GM10266 (cell line): ENCODE measurements around the gene PHF5A.
A peak's percentile ranks its signal among the peaks of the same experiment; 100 is the strongest.
"Not testable (repeated sequence)": the region's sequence is repeated elsewhere in the genome, so short reads cannot be mapped to it uniquely, and the experiment has no call there.

Experiments used
- DNase-seq: peaks from one replicate; pipeline ENCODE4 v3.0.0; 2012; ENCODE audit errors: extremely low spot score
- CTCF ChIP-seq: IDR thresholded peaks from 2 replicates; pipeline ENCODE4 v1.5.1; 2012; ENCODE audit warnings: mild to moderate bottlenecking, low read depth; ENCODE audit not compliant: control insufficient read depth, insufficient read depth; ENCODE audit errors: missing control alignments

PHF5A gene

GRCh38 chr22:41446057-41446501 is 22.4 kb downstream of the PHF5A start:
- no peak for TF ChIP-seq CTCF
- DNase-seq, result no peak

- DNase-seq, result no peak
- TF ChIP-seq CTCF, result no peak
Observed at GRCh38 chr22:41445129-41446056, 23.1 kb downstream of the PHF5A start.

GRCh38 chr22:41444360-41445128 is 23.9 kb downstream of the PHF5A start:
- no peak for TF ChIP-seq CTCF
- DNase-seq, result peak; percentile 89

- no peak for DNase-seq
- no peak for TF ChIP-seq CTCF
Observed at GRCh38 chr22:41442240-41442792, 26.2 kb downstream of the PHF5A start.

GRCh38 chr22:41440511-41440910 is 28.0 kb downstream of the PHF5A start:
- not testable (repeated sequence) for DNase-seq

GRCh38 chr22:41437198-41437597 is 31.3 kb downstream of the PHF5A start:
- TF ChIP-seq CTCF, result no peak
- DNase-seq, result no peak

- no peak for DNase-seq
- no peak for TF ChIP-seq CTCF
Observed at GRCh38 chr22:41436322-41437113, 32.0 kb downstream of the PHF5A start.
